ENCODE results near the gene DIP2C.
A peak's percentile ranks its signal among the peaks of the same experiment; 100 is the strongest.

Gene DIP2C

GRCh38 chr10:625751-626711, 63.4 kb downstream of the DIP2C start:
- no peak for DNase-seq

DNA sequence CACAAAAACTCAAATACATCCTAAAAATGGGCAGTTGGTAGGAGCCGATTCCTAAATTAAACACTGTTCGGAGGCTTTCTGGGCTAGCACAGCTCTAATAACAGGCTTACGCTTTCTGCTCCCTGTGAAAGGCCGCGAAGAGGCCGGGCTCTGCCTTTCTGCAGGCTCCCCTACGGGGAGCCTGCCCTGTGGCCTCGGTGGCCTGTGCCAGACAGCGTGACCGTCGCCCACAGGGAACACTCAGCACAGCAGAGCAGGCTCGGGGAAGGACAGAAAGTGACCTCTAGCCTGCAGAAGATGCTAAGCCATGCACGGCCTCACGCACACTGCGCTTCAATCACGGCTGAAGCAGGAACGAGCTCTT, 64.2 kb downstream of the DIP2C start:
- DNase-seq, result no peak

GRCh38 chr10:624605-625332, 64.7 kb downstream of the DIP2C start:
- peak; percentile 62 for DNase-seq

- DNase-seq, result no peak
Observed at GRCh38 chr10:624312-624604, 65.2 kb downstream of the DIP2C start.

- DNase-seq, result no peak
Observed at GRCh38 chr10:623477-624311, 65.8 kb downstream of the DIP2C start.

- no peak for DNase-seq
Observed at GRCh38 chr10:623014-623413, 66.5 kb downstream of the DIP2C start.

- DNase-seq, result no peak
Observed at GRCh38 chr10:621981-622740, 67.3 kb downstream of the DIP2C start.

GRCh38 chr10:621513-621912, 68.0 kb downstream of the DIP2C start:
- no peak for DNase-seq

DNA sequence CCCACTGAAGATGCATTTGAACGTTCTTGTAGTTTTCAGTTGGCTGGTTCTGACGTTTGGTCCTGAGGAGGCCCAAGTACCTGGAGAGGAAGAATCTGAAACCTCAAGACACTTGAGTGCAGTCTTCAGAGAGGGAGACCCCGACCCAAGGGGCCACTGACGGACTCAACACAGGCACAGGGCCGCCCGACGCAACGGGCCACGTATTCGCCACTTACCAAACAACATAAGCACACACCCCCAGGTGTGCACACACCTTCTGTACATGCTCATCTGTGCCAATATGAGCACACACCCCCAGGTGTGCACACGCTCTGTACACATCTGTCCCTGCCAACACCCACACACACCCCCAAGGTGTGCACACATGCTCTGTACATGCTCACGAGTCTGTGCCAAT, 68.5 kb downstream of the DIP2C start:
- no peak for DNase-seq

- no peak for DNase-seq
Observed at GRCh38 chr10:620417-620816, 69.1 kb downstream of the DIP2C start.

- no peak for DNase-seq
Observed at GRCh38 chr10:619710-620109, 69.8 kb downstream of the DIP2C start.

DNA sequence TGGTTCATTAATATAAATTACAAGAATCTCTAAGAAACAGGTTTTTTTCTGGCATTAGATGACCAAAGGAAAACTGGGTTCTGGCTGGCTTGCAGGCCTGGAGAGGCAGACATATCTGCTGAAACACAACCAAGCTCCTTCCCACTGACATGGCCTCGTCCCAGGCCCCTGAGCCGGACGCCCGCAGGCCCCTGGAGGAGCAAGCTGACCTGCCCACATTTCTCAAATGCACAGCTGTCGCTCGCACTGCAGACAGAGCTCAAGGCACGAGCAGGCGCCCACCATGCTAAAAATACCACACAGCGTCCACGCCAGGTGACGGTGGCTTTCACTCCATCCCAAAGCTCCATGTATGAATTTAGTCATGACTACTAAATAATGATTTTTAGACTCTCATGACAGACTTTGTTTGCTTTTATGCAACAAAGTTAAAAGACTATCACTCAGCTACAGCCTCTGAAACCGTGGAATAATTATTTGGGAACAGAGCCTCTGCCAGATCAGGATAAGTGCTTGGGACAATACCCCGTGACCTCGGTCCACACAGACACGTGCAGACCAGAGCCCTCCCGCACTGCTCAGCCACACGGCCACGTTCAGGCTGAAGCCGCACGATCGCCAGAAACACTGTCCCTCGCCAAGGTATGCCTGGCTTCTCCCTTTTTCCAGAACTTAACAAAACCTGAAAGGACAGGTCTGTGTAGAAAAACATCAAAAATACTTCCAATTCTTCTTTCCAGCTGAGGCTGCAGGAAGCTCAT, 71.1 kb downstream of the DIP2C start:
- DNase-seq, result no peak

DNA sequence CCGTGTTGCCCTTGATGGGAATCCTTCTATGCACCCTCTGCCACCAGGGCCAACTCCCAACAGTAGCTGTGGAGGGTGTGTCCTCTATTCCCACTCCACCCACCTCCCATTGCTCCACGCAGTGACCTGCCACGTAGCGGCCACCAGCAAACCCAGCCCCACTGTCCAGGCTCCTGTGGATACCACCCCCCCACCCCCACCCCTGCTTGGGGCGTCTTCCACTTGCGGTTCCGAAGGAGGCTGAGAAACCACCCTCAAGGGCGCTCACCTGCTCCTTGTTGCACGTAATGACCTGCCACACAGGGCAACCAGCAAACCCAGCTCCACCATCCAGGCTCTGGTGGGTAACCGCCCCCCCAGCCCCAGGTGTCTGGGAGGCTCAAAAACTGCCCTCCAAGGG, 72.0 kb downstream of the DIP2C start:
- DNase-seq, result no peak

DNA sequence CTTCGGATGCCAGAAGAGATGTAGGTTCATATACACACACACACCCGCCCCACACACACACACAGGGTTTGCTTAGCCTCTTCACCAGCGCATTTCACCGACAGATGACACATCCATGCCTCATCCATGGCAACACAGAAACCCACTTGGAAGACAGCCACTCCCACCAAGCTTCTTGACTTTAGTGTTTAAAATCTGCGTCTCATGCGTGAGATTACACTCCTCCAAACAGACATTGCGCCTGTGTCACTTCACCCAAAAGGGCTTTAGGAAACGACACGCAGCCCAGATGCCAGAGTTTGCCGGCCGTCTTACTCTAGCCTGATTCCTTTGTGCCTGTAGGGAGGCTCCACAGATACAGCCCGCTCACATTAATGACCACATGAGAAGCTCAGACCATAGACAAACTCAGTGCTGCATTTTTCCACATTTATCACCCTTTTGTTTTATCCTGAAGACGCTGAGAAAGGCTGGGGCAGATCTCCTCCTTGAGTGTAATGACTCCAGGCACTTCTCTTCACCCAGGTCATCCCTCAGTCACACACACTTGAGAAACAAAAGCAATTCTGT, 73.8 kb downstream of the DIP2C start:
- peak; percentile 92 for DNase-seq

DNA sequence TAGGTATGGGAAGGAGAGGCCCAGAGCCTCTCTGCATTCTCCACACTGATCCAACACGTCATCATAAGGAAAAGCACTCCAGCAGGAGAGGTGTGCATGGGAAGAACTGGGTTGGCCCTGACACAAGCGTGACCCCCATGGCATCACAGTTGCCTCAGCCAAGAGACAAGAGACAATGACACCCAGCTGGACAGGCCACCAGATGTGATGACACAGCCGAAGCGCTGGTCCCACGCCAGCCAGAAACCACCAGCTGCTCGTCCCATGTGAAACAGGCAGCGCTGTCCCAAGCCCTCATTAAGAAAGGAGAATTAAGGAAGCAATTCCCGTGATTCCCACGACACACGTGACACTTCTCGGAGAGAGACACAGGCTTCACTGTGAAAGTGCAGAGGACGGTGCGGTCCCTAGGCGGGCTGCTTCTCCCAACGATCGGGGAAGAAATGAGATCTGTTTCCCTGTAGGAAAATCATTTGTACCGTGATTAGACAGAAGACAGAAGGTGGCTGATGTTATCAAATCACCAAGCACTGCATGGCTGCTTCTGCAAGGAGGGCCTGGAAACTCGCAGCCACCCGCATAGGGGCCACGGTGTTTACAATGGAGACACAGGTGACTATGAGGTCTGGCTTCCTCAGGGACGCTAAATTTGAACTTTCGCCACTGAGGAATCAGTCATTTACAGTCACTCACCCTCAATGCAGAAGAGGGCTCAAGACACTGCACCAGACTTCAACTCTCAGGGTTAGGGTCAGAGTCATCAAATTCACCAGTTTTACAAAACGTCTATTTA, 74.5 kb downstream of the DIP2C start:
- DNase-seq, result no peak

DNA sequence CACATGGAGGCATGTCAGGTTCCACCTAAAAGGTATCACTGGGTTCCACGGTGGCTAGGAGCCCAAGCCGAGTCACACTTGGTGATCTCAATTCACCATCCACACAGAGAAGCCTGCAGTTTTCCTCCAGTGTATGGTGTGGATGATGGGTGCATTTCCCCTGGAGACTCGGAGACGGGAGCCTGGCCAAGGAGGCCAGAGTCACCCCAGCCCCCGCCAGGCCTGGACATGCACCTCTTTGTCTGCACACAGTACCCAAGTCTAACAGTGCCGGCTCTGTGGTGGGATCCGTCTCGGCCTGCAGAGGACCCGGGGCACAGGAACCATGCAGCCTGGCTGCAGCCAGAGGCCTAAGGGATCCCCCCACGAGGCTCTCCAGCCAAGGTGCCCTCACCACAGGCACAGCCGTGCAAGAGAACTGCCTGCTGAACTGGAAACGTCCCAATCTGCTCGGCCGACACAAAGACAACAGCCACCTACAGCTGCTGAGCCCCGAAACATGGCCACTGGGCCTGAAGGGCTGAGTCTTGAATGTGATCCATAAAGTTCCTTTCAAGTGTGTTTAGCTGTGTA, 75.2 kb downstream of the DIP2C start:
- DNase-seq, result no peak

- no peak for DNase-seq
Observed at GRCh38 chr10:613271-614138, 76.0 kb downstream of the DIP2C start.

- no peak for DNase-seq
Observed at GRCh38 chr10:612696-613095, 76.8 kb downstream of the DIP2C start.

All from fibroblast of skin of abdomen (primary cell).